Ishikawa (cell line): ENCODE measurements around the gene CISD3.
A peak's percentile ranks its signal among the peaks of the same experiment; 100 is the strongest.

Experiments used
- CREB1 ChIP-seq: IDR thresholded peaks from 2 replicates; pipeline ENCODE4 v1.6.1; 2012; ENCODE audit warnings: low read depth
- EGR1 ChIP-seq: IDR thresholded peaks from 2 replicates; pipeline ENCODE4 v1.6.1; 2012
- EP300 ChIP-seq: IDR thresholded peaks from 2 replicates; pipeline ENCODE4 v1.6.1; 2012; ENCODE audit warnings: borderline replicate concordance
- FOXM1 ChIP-seq: IDR thresholded peaks from 2 replicates; pipeline ENCODE4 v1.6.1; 2012; ENCODE audit warnings: low read depth, borderline replicate concordance
- NFIC ChIP-seq: IDR thresholded peaks from 2 replicates; pipeline ENCODE4 v1.6.1; 2012
- RAD21 ChIP-seq: IDR thresholded peaks from 2 replicates; pipeline ENCODE4 v1.6.1; 2012; ENCODE audit warnings: low read depth
- TAF1 ChIP-seq: IDR thresholded peaks from 2 replicates; pipeline ENCODE4 v1.6.1; 2012; ENCODE audit warnings: low read depth, mild to moderate bottlenecking
- TCF12 ChIP-seq: IDR thresholded peaks from 2 replicates; pipeline ENCODE4 v1.6.1; 2012; ENCODE audit warnings: low read depth
- TEAD4 ChIP-seq: IDR thresholded peaks from 2 replicates; pipeline ENCODE4 v1.6.1; 2012
- YY1 ChIP-seq: IDR thresholded peaks from 2 replicates; pipeline ENCODE4 v1.6.1; 2012; ENCODE audit warnings: low read depth
- ZBTB7A ChIP-seq: IDR thresholded peaks from 2 replicates; pipeline ENCODE4 v1.6.1; 2012; ENCODE audit warnings: low read depth
- TF ChIP-seq, protein P1 (sequence below): IDR thresholded peaks from 2 replicates; pipeline ENCODE4 v1.6.1; 2012; ENCODE audit warnings: low read depth, mild to moderate bottlenecking
- TF ChIP-seq, protein P2 (sequence below): IDR thresholded peaks from 2 replicates; pipeline ENCODE4 v1.6.1; 2012

CISD3 gene

DNA sequence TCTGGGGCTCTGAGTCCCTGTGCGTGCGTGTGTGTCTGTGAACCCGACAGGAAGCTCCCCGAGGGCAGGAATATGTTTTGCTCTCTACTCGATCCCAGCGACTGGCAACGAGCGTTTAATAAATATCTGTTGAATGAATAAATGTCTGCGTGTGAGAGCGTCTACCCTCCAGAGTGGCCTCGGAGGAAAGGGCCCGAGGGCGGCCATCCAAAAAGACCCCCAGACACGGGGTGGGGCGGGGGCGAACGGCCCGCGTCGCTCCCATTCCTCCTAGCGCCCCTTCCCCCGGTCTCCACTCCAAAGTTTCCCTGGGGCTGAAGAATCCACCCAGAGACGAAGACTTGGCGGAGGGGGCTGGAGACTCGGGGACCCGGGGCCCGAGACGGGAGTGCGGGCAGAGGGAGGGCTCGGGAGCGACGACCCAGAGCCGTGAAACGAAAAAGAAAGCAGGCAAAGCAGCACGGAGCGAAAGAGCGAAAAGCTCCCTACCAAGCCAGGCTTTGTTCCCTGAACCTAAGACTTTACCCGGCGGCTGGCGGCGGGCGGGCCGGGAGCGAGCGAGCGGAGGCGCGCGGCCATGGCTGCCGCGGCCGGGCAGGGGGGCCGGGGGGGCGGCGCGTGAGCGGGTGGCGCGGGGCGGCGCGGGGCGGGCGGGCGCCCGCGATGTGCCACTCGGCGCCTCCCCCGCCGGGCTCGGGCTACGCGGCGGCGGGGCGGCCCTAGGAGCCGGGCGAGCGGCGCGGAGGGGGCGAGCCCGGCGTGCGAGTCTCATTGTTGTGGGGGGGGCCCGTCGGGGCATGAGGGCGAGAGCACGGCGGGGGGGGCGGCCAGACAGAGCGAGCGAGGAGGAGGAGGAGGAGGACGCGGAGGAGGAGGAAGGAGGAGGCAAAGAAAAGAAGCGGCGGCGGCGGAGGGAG is 25.3 kb upstream of the CISD3 start, which contains the start of gene MLLT6:
Gene MLLT6, plus strand, starts transcription at position 668 of the 917 bp plus-strand sequence. CDS start 360 bp downstream, outside the sequence.
- TF ChIP-seq NFIC (0 out of 2 replicates have a peak, but pooled peaks have one; percentile 37), ZBTB7A (peak; percentile 68; the same call in 1 of the 2 replicates), RAD21 (no peak), EGR1 (no peak; the same call in 1 of the 2 replicates), YY1 (peak; percentile 79)
- TF ChIP-seq, protein P1, sequence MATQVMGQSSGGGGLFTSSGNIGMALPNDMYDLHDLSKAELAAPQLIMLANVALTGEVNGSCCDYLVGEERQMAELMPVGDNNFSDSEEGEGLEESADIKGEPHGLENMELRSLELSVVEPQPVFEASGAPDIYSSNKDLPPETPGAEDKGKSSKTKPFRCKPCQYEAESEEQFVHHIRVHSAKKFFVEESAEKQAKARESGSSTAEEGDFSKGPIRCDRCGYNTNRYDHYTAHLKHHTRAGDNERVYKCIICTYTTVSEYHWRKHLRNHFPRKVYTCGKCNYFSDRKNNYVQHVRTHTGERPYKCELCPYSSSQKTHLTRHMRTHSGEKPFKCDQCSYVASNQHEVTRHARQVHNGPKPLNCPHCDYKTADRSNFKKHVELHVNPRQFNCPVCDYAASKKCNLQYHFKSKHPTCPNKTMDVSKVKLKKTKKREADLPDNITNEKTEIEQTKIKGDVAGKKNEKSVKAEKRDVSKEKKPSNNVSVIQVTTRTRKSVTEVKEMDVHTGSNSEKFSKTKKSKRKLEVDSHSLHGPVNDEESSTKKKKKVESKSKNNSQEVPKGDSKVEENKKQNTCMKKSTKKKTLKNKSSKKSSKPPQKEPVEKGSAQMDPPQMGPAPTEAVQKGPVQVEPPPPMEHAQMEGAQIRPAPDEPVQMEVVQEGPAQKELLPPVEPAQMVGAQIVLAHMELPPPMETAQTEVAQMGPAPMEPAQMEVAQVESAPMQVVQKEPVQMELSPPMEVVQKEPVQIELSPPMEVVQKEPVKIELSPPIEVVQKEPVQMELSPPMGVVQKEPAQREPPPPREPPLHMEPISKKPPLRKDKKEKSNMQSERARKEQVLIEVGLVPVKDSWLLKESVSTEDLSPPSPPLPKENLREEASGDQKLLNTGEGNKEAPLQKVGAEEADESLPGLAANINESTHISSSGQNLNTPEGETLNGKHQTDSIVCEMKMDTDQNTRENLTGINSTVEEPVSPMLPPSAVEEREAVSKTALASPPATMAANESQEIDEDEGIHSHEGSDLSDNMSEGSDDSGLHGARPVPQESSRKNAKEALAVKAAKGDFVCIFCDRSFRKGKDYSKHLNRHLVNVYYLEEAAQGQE = no peak

DNA sequence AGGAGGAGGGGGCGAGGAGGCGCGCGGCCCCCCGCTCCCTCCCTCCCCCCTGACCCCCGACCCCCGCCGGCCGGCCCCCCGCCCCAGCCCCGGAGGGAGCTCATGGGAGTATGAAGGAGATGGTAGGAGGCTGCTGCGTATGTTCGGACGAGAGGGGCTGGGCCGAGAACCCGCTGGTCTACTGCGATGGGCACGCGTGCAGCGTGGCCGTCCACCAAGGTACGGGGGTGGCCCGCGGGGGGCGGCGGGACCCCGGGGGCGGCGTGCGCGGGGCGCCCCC is 24.7 kb upstream of the CISD3 start:
- TF ChIP-seq CREB1 = no peak
- TF ChIP-seq, protein P1 = no peak
- TF ChIP-seq YY1 = no peak
- no peak for TF ChIP-seq FOXM1
- TF ChIP-seq TAF1 = no peak

DNA sequence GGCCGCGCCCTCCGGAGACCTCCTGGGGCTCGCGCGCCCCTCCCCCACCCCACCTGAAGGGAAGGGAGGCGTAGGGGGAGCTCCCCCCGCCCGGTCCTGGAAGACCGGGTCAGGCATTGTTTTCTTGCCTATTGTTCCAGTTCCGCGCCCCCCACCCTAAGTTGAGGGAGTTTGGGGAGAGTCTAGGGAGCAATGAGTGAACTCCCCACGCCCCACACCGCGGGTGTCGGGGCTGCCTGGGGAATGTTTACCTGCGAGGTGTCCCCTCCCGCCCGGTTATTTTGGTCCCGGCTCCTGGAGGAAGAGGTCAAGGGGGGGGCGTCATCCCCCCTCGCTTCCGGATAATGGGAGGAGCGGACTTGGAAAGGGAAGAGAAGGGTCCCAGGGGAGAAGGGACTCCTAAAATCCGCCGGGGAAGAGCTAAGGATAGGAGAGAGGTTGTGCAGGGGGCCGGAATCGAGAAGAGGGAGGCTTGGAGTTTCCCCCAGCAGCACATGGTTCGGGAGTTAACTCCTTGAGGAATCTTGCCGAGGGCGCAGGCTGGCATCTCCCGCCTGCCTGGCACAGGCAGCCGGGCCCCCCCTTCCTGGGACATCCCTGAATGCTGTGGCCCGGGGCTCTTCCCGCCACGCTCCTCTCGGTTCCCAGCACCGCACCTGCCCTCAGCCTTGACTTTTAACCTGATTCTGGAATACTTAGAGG is 24.2 kb upstream of the CISD3 start:
- TF ChIP-seq ZBTB7A (peak; percentile 63; the same call in 1 of the 2 replicates), NFIC (no peak), EP300 (no peak), FOXM1 (no peak), YY1 (no peak), TAF1 (0 out of 2 replicates have a peak, but pooled peaks have one; percentile 44), TEAD4 (no peak), TCF12 (no peak; the same call in 1 of the 2 replicates), RAD21 (no peak)
- TF ChIP-seq, protein P2, sequence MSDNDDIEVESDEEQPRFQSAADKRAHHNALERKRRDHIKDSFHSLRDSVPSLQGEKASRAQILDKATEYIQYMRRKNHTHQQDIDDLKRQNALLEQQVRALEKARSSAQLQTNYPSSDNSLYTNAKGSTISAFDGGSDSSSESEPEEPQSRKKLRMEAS = peak; percentile 74
- TF ChIP-seq, protein P1 = no peak

DNA sequence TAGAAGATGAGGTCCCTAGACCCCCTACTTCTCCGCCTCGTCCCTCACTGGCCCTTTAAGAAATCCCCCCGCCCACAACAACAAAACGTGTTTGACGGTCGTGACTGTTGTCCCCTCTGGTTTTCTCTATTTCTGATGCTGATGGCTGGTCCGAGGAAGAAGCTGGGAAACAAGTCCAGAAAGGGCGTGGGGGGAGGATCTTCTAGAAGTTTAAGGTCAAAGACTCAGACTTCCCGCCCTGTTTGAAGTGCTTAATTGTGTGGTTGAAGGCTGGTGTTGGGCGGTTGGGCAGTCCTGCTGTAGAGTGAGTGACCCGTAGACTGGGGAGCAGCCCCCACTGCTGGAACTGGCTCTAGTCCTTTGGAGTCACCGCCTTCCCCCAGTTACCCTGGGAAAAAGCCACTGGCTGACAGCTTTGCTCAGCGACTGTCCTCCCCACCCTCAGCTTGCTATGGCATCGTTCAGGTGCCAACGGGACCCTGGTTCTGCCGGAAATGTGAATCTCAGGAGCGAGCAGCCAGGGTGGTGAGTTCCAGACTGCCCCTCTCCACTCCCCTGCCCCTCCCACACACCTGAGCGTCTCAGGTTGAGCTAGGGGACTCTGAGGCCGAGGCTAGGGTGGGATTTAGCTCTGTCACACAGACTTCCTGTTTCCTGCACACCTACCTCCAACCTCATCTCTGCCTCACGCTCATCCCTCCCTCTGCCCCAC is 23.5 kb upstream of the CISD3 start:
- TF ChIP-seq EGR1 (no peak), CREB1 (no peak), ZBTB7A (no peak)
- TF ChIP-seq, protein P1 = no peak
